WTC11 (cell line): ENCODE measurements around the gene GPC4. TPM values are rescaled to one million over a fixed set of nuclear protein-coding genes. Genes with fewer than 3 reads are reported as not detected.

Experiments used
- ATAC-seq: fragments of 200-7000 bp; cut with Tn5 transposase; 2 replicates; pipeline ENCODE4 v1.10.0; 2021; ENCODE audit warnings: mild to moderate bottlenecking, moderate library complexity
- CTCF ChIA-PET: fragments of 300-600 bp; sonication (Branson Sonifier 250); formaldehyde crosslinking; loops from one replicate; lab custom pipeline; 2021; ENCODE audit warnings: antibody characterized with exemption; lab: Charles Lee
- POLR2A ChIA-PET: fragments of 350-600 bp; sonication (Branson Sonifier 250); formaldehyde crosslinking; loops from one replicate; lab custom pipeline; 2021; ENCODE audit warnings: antibody characterized with exemption; lab: Charles Lee
- DNase-seq: peaks from one replicate; pipeline ENCODE4 v3.0.0; 2021; ENCODE audit warnings: low spot score
- H3K27ac Mint-ChIP-seq: 2 replicates; pipeline ENCODE4 v1.8.0; 2021; ENCODE audit warnings: mixed read lengths
- H3K27me3 Mint-ChIP-seq: 2 replicates; pipeline ENCODE4 v1.8.0; 2021; ENCODE audit warnings: low read depth, mild to moderate bottlenecking, moderate library complexity, mixed read lengths
- H3K36me3 Mint-ChIP-seq: 2 replicates; pipeline ENCODE4 v1.8.0; 2021; ENCODE audit warnings: mixed read lengths
- H3K4me1 Mint-ChIP-seq: 2 replicates; pipeline ENCODE4 v1.8.0; 2022; ENCODE audit warnings: mixed read lengths
- H3K4me3 Mint-ChIP-seq: 2 replicates; pipeline ENCODE4 v1.8.0; 2021; ENCODE audit warnings: mild to moderate bottlenecking, moderate library complexity, mixed read lengths
- H3K9me3 Mint-ChIP-seq: 2 replicates; pipeline ENCODE4 v1.8.0; 2021; ENCODE audit warnings: mixed read lengths
- CBFB ChIP-seq: sonication (generic); formaldehyde crosslinking; IDR thresholded peaks from 2 replicates; pipeline ENCODE4 v1.8.1; 2022; ENCODE audit warnings: mild to moderate bottlenecking, low read depth, missing genetic modification reagents
- ESRRA ChIP-seq: sonication (generic); formaldehyde crosslinking; IDR thresholded peaks from 2 replicates; pipeline ENCODE4 v1.8.1; 2022; ENCODE audit warnings: mild to moderate bottlenecking, missing genetic modification reagents, borderline replicate concordance
- ETV6 ChIP-seq: sonication (generic); formaldehyde crosslinking; IDR thresholded peaks from 2 replicates; pipeline ENCODE4 v1.8.1; 2022; ENCODE audit warnings: mild to moderate bottlenecking, missing genetic modification reagents
- RORB ChIP-seq: fragments of 250-450 bp; sonication (Bioruptor Pico); IDR thresholded peaks from 2 replicates; pipeline ENCODE4 v1.9.0; 2021; ENCODE audit warnings: mild to moderate bottlenecking
- TP53 ChIP-seq: sonication (generic); formaldehyde crosslinking; IDR thresholded peaks from 2 replicates; pipeline ENCODE4 v1.8.1; 2023; ENCODE audit warnings: mild to moderate bottlenecking, missing genetic modification reagents
- ZNF138 ChIP-seq: sonication (generic); formaldehyde crosslinking; conservative IDR thresholded peaks from 2 replicates; pipeline ENCODE4 v1.8.1; 2022; ENCODE audit warnings: mild to moderate bottlenecking, moderate library complexity, missing genetic modification reagents
- ZNF263 ChIP-seq: sonication (generic); formaldehyde crosslinking; IDR thresholded peaks from 2 replicates; pipeline ENCODE4 v1.8.1; 2022; ENCODE audit warnings: low read depth, mild to moderate bottlenecking, moderate library complexity, missing genetic modification reagents
- ZNF396 ChIP-seq: fragments of 250-450 bp; sonication (Bioruptor Pico); IDR thresholded peaks from 2 replicates; pipeline ENCODE4 v1.8.0; 2021; ENCODE audit warnings: mild to moderate bottlenecking, moderate library complexity, borderline replicate concordance
- total RNA-seq: library from RNA; stranded (reverse); gene quantifications from 3 replicates; pipeline ENCODE4 v1.2.3, GENCODE V29; 2021
- TF ChIP-seq, protein P1 (sequence below): sonication (generic); formaldehyde crosslinking; IDR thresholded peaks from 2 replicates; pipeline ENCODE4 v1.8.1; 2023; ENCODE audit warnings: mild to moderate bottlenecking, missing genetic modification reagents
- TF ChIP-seq, protein P2 (sequence below): sonication (generic); formaldehyde crosslinking; IDR thresholded peaks from 2 replicates; pipeline ENCODE4 v1.8.1; 2022; ENCODE audit warnings: low read depth, missing genetic modification reagents, borderline replicate concordance
- TF ChIP-seq, protein P3 (sequence below): fragments of 250-450 bp; sonication (Bioruptor Pico); IDR thresholded peaks from 2 replicates; pipeline ENCODE4 v2.1.2; 2022; ENCODE audit warnings: mild to moderate bottlenecking, moderate library complexity
- TF ChIP-seq, protein P4 (sequence below): fragments of 250-450 bp; sonication (Bioruptor Pico); conservative IDR thresholded peaks from 2 replicates; pipeline ENCODE4 v1.9.0; 2021; ENCODE audit warnings: mild to moderate bottlenecking
- TF ChIP-seq, protein P5 (sequence below): sonication (generic); formaldehyde crosslinking; IDR thresholded peaks from 2 replicates; pipeline ENCODE4 v1.8.0; 2022; ENCODE audit warnings: missing genetic modification reagents
- TF ChIP-seq, protein P6 (sequence below): fragments of 250-450 bp; sonication (Bioruptor Pico); IDR thresholded peaks from 2 replicates; pipeline ENCODE4 v1.9.0; 2021; ENCODE audit warnings: mild to moderate bottlenecking
- TF ChIP-seq, protein P7 (sequence below): sonication (generic); formaldehyde crosslinking; conservative IDR thresholded peaks from 2 replicates; pipeline ENCODE4 v1.8.1; 2023; ENCODE audit warnings: mild to moderate bottlenecking, low read depth, missing genetic modification reagents, moderate library complexity
- TF ChIP-seq, protein P8 (sequence below): sonication (generic); formaldehyde crosslinking; IDR thresholded peaks from 2 replicates; pipeline ENCODE4 v1.8.0; 2022; ENCODE audit warnings: mild to moderate bottlenecking, missing genetic modification reagents
- TF ChIP-seq, protein P9 (sequence below): sonication (generic); formaldehyde crosslinking; IDR thresholded peaks from 2 replicates; pipeline ENCODE4 v1.8.0; 2022; ENCODE audit warnings: mild to moderate bottlenecking, missing genetic modification reagents

GPC4 gene
- total RNA-seq, 1 experiment from 2014 or later = 144 TPM

DNA sequence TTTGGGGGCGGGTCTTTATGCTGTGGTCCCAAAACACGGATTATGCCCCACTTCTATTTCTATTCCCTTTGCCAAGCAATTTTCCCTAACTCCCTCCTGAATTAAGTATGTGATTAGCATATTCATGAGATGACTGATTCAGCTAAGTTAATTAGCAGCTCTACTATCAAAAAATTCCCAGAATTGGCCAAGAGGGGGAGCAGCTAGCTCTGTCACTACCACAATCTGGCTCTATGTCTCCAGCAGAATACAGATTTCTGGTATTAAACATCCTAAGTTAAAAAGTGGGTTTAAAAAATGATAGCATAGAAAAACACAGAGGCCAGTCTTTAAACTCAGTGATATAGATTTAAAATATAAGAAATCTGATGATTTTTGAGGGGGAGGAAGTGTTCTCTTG is 80.3 kb downstream of the GPC4 start (continued):
- TF ChIP-seq, protein P1, sequence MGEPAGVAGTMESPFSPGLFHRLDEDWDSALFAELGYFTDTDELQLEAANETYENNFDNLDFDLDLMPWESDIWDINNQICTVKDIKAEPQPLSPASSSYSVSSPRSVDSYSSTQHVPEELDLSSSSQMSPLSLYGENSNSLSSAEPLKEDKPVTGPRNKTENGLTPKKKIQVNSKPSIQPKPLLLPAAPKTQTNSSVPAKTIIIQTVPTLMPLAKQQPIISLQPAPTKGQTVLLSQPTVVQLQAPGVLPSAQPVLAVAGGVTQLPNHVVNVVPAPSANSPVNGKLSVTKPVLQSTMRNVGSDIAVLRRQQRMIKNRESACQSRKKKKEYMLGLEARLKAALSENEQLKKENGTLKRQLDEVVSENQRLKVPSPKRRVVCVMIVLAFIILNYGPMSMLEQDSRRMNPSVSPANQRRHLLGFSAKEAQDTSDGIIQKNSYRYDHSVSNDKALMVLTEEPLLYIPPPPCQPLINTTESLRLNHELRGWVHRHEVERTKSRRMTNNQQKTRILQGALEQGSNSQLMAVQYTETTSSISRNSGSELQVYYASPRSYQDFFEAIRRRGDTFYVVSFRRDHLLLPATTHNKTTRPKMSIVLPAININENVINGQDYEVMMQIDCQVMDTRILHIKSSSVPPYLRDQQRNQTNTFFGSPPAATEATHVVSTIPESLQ = no peak
- TF ChIP-seq CBFB (CRISPR knock-in tag) (no peak), RORB (no peak), ETV6 (CRISPR knock-in tag) (no peak), ZNF138 (no peak)
- TF ChIP-seq, protein P2, sequence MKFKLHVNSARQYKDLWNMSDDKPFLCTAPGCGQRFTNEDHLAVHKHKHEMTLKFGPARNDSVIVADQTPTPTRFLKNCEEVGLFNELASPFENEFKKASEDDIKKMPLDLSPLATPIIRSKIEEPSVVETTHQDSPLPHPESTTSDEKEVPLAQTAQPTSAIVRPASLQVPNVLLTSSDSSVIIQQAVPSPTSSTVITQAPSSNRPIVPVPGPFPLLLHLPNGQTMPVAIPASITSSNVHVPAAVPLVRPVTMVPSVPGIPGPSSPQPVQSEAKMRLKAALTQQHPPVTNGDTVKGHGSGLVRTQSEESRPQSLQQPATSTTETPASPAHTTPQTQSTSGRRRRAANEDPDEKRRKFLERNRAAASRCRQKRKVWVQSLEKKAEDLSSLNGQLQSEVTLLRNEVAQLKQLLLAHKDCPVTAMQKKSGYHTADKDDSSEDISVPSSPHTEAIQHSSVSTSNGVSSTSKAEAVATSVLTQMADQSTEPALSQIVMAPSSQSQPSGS (CRISPR knock-in tag) = no peak
- TF ChIP-seq, protein P3, sequence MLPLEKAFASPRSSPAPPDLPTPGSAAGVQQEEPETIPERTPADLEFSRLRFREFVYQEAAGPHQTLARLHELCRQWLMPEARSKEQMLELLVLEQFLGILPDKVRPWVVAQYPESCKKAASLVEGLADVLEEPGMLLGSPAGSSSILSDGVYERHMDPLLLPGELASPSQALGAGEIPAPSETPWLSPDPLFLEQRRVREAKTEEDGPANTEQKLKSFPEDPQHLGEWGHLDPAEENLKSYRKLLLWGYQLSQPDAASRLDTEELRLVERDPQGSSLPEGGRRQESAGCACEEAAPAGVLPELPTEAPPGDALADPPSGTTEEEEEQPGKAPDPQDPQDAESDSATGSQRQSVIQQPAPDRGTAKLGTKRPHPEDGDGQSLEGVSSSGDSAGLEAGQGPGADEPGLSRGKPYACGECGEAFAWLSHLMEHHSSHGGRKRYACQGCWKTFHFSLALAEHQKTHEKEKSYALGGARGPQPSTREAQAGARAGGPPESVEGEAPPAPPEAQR = no peak
- TF ChIP-seq, protein P4, sequence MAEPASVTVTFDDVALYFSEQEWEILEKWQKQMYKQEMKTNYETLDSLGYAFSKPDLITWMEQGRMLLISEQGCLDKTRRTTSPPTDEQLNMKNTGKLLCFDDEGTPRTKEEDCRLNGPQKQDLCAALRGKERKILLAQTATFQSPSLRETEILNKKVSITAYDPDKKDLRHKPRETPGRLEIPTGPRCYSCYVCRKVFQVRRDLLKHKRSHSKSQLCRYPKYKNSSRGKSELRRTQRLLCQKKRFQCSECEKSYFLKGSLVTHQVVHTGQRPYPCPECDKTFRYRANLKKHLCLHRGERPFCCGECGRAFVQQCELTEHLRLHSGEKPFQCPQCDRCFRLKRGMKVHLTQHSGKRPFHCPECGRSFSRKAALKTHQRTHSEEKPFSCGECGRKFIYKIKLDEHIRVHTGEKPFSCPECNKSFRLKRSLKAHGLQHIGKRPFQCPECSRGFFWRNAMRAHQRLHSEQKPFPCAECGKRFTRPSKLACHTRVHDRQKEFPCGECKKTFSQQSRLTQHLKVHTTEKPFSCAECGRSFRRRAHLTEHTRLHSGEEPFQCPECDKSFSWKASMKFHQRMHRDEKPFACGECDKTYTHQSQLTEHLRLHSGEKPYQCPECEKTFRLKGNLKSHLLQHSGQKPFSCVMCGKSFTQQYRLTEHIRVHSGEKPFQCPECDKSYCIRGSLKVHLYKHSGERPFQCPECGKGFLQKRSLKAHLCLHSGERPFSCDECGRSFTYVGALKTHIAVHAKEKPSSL = no peak
- TF ChIP-seq, protein P5, sequence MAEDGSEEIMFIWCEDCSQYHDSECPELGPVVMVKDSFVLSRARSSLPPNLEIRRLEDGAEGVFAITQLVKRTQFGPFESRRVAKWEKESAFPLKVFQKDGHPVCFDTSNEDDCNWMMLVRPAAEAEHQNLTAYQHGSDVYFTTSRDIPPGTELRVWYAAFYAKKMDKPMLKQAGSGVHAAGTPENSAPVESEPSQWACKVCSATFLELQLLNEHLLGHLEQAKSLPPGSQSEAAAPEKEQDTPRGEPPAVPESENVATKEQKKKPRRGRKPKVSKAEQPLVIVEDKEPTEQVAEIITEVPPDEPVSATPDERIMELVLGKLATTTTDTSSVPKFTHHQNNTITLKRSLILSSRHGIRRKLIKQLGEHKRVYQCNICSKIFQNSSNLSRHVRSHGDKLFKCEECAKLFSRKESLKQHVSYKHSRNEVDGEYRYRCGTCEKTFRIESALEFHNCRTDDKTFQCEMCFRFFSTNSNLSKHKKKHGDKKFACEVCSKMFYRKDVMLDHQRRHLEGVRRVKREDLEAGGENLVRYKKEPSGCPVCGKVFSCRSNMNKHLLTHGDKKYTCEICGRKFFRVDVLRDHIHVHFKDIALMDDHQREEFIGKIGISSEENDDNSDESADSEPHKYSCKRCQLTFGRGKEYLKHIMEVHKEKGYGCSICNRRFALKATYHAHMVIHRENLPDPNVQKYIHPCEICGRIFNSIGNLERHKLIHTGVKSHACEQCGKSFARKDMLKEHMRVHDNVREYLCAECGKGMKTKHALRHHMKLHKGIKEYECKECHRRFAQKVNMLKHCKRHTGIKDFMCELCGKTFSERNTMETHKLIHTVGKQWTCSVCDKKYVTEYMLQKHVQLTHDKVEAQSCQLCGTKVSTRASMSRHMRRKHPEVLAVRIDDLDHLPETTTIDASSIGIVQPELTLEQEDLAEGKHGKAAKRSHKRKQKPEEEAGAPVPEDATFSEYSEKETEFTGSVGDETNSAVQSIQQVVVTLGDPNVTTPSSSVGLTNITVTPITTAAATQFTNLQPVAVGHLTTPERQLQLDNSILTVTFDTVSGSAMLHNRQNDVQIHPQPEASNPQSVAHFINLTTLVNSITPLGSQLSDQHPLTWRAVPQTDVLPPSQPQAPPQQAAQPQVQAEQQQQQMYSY (CRISPR knock-in tag) = no peak

DNA sequence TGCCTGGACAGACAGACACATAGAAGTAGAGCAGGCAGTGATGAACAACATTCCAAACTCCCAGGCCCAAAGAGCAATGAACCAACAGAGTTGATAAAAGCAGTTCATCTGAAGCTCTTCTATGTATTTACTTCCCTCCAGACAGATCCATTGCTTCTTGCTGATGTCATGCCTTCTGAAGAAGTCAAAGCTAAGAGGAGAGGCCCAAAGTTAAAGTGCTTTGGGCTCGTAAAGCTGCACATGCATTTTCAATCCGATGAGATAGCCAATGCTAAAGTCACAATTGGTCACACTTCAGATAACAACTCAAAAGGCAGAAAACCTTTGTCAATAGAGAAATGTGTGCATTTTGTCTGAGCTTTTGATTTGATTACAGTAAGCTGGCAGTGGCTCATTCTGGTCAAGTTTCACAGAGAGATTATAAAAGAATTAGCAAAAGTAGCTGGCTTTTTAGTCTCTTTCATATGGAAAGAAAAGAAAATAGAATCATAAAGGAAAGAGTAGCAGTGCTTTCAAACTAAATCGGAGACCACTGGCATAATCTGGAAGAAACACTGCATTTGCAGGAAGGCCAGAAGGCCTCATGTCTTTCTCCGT is 82.0 kb downstream of the GPC4 start:
- Mint-ChIP-seq H3K4me1 (peaks cover 53% of the 10 kb centered on the region), H3K27ac (peak overlapping the region; percentile 76), H3K27me3 (no peaks in the 10 kb centered on the region), H3K36me3 (peaks cover 22% of the 10 kb centered on the region), H3K9me3 (no peaks in the 10 kb centered on the region), H3K4me3 (no peak overlapping the region)
- ChIA-PET POLR2A (no interaction called here), CTCF (no interaction called here)
- ATAC-seq (no peak), DNase-seq (no peak)
- TF ChIP-seq, protein P6, sequence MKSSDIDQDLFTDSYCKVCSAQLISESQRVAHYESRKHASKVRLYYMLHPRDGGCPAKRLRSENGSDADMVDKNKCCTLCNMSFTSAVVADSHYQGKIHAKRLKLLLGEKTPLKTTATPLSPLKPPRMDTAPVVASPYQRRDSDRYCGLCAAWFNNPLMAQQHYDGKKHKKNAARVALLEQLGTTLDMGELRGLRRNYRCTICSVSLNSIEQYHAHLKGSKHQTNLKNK = no peak
- TF ChIP-seq TP53 (CRISPR knock-in tag) (no peak), ZNF263 (CRISPR knock-in tag) (no peak), ESRRA (CRISPR knock-in tag) (no peak), ZNF138 (no peak), ZNF396 (CRISPR knock-in tag) (no peak)
- TF ChIP-seq, protein P7, sequence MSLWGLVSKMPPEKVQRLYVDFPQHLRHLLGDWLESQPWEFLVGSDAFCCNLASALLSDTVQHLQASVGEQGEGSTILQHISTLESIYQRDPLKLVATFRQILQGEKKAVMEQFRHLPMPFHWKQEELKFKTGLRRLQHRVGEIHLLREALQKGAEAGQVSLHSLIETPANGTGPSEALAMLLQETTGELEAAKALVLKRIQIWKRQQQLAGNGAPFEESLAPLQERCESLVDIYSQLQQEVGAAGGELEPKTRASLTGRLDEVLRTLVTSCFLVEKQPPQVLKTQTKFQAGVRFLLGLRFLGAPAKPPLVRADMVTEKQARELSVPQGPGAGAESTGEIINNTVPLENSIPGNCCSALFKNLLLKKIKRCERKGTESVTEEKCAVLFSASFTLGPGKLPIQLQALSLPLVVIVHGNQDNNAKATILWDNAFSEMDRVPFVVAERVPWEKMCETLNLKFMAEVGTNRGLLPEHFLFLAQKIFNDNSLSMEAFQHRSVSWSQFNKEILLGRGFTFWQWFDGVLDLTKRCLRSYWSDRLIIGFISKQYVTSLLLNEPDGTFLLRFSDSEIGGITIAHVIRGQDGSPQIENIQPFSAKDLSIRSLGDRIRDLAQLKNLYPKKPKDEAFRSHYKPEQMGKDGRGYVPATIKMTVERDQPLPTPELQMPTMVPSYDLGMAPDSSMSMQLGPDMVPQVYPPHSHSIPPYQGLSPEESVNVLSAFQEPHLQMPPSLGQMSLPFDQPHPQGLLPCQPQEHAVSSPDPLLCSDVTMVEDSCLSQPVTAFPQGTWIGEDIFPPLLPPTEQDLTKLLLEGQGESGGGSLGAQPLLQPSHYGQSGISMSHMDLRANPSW (CRISPR knock-in tag) = no peak
- TF ChIP-seq, protein P8, sequence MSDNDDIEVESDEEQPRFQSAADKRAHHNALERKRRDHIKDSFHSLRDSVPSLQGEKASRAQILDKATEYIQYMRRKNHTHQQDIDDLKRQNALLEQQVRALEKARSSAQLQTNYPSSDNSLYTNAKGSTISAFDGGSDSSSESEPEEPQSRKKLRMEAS (CRISPR knock-in tag) = no peak
- TF ChIP-seq, protein P9, sequence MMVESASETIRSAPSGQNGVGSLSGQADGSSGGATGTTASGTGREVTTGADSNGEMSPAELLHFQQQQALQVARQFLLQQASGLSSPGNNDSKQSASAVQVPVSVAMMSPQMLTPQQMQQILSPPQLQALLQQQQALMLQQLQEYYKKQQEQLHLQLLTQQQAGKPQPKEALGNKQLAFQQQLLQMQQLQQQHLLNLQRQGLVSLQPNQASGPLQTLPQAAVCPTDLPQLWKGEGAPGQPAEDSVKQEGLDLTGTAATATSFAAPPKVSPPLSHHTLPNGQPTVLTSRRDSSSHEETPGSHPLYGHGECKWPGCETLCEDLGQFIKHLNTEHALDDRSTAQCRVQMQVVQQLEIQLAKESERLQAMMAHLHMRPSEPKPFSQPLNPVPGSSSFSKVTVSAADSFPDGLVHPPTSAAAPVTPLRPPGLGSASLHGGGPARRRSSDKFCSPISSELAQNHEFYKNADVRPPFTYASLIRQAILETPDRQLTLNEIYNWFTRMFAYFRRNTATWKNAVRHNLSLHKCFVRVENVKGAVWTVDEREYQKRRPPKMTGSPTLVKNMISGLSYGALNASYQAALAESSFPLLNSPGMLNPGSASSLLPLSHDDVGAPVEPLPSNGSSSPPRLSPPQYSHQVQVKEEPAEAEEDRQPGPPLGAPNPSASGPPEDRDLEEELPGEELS (CRISPR knock-in tag) = no peak
